Measurements from ENCODE around the gene MSMO1.

GRCh38 chr4:165378398-165378744, 50.9 kb downstream of the MSMO1 start:
- TF ChIP-seq CTCF (IDR thresholded peaks at IDR 0.05), result no peak
- no peak for TF ChIP-seq EZH2 (IDR thresholded peaks at IDR 0.05; ENCODE audit: borderline replicate concordance, insufficient read depth, low read depth, low read length, poor library complexity, severe bottlenecking)

All from B cell (primary cell).